Stimulated activated memory B cell treated with anti-CD40 and anti-IgM and Interleukin-4, amounts not matched to agents 10 μg/mL and 1 μg/mL and 100 μg/mL, for 72 hours (primary cell): Measurements from ENCODE around the gene GPR63.

Experiments
- ATAC-seq: fragments of 150-1000 bp; cut with Tn5 transposase; 2 replicates; pipeline ENCODE4 v1.10.0; 2021
- H3K27ac Mint-ChIP-seq: one replicate; pipeline ENCODE4 v1.8.0; 2022; ENCODE audit warnings: mild to moderate bottlenecking, mixed read lengths
- H3K27me3 Mint-ChIP-seq: one replicate; pipeline ENCODE4 v1.8.0; 2022; ENCODE audit warnings: mixed read lengths
- H3K36me3 Mint-ChIP-seq: one replicate; pipeline ENCODE4 v1.8.0; 2022; ENCODE audit warnings: mixed read lengths
- H3K4me1 Mint-ChIP-seq: one replicate; pipeline ENCODE4 v1.8.0; 2022; ENCODE audit warnings: mixed read lengths
- H3K4me3 Mint-ChIP-seq: one replicate; pipeline ENCODE4 v1.8.0; 2022; ENCODE audit warnings: mild to moderate bottlenecking, moderate library complexity, mixed read lengths
- H3K9me3 Mint-ChIP-seq: one replicate; pipeline ENCODE4 v1.8.0; 2022; ENCODE audit warnings: mixed read lengths

The GPR63 gene

GRCh38 chr6:96749891-96750290 is 87.4 kb downstream of the GPR63 start:
- ATAC-seq, result no peak
- Mint-ChIP-seq H3K27me3 (peaks cover 22% of the 10 kb centered on the region), H3K27ac (no peak overlapping the region), H3K4me1 (no peaks in the 10 kb centered on the region), H3K4me3 (no peak overlapping the region), H3K36me3 (no peaks in the 10 kb centered on the region), H3K9me3 (peaks cover 8% of the 10 kb centered on the region)
